RWPE1 (cell line): ENCODE measurements around the gene CATSPERB.
"Not testable (repeated sequence)": the region's sequence is repeated elsewhere in the genome, so short reads cannot be mapped to it uniquely, and the experiment has no call there.

ENCODE experiments used
- CTCF ChIA-PET: fragments of 350-600 bp; sonication (Branson Sonifier 250); formaldehyde crosslinking; extraction: SDS; loops from one replicate; lab custom pipeline; 2021; lab: Yijun Ruan, JAX
- POLR2A ChIA-PET: fragments of 400-600 bp; formaldehyde crosslinking; extraction: SDS; loops from one replicate; lab custom pipeline; 2020; ENCODE audit warnings: antibody characterized with exemption; ENCODE audit not compliant: low non-redundant PET; lab: Yijun Ruan, JAX
- DNase-seq: peaks from one replicate; pipeline ENCODE4 v3.0.0; 2012; ENCODE audit warnings: low spot score
- H3K27ac ChIP-seq: fragments of 450-650 bp; 2 replicates; pipeline ENCODE4 v1.5.1; 2017
- CTCF ChIP-seq: fragments of 450-650 bp; conservative IDR thresholded peaks from 2 replicates; pipeline ENCODE4 v1.5.1; 2017; ENCODE audit warnings: low read depth, mild to moderate bottlenecking

CATSPERB gene

DNA sequence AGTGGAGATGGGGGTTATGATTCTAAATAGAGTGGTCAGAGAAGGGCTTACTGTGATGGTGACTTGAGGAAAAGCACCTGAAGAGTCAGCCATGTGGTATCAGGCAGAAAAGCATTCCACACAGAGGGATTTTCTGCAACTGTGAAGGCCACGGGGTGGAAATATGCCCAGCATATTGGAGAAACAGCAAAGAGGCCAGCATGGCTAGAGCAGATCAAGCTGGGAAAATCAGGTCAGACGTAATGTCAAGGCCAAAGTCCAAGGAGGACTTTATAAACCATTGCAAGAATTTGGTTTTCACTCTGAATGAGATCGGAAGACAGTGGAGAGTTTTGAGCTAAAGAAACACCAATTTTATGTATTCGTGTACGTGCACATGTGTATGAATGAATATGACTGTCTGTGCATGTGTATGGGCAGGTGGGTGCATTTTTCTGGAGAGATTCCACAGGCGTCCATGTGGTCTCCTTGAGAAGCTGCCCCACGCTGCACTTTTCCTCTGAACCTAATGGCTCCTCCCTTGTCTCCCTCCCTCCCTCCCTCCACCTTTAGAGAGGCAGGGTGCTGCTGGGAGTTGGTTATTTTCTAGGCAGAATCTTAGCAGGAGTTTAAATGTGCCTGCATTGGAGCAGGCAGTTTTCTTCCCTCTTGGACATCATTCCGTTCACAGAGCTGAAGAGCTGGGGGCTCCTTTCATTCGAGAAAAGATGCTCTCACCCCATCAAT lies 124.4 kb downstream of the CATSPERB start:
- DNase-seq: no peak
- no peak for TF ChIP-seq CTCF
- H3K27ac ChIP-seq: no peak overlapping the region
- ChIA-PET CTCF (interaction anchor here (0.5 to 0.8 kb wide), 2 partner anchors 42 to 284 kb away, joined by 3 read pairs; no protein-coding TSS in a partner anchor), POLR2A (no interaction called here)

GRCh38 chr14:91606851-91607250 lies 125.0 kb downstream of the CATSPERB start:
- no peak overlapping the region for H3K27ac ChIP-seq
- TF ChIP-seq CTCF: no peak
- CTCF ChIA-PET: no interaction called here
- POLR2A ChIA-PET: no interaction called here
- DNase-seq: peak; percentile 19

GRCh38 chr14:91604611-91605010 lies 127.3 kb downstream of the CATSPERB start:
- DNase-seq, CTCF ChIA-PET, POLR2A ChIA-PET, H3K27ac ChIP-seq: not testable (repeated sequence)

DNA sequence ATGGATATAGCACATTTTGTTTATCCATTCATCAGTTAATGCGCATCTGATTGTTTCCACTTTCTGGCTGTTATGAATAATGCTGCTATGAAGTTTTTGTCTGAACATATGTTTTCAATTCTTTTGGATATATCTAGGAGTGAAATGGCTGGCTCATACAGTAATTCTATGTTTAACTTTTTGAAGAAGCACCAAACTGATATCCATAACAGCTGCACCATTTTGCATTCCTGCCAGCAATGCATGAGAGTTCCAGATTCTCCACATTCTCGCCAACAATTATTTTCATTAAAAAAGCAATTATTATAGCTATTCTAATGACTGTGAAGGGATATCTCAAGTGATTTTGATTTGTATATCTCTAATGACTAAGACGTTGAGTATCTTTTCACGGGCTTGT lies 131.9 kb downstream of the CATSPERB start:
- DNase-seq: no peak
- no peak for TF ChIP-seq CTCF
- CTCF ChIA-PET: no interaction called here
- H3K27ac ChIP-seq: no peak overlapping the region
- POLR2A ChIA-PET: no interaction called here

GRCh38 chr14:91595736-91596135 lies 136.2 kb downstream of the CATSPERB start:
- TF ChIP-seq CTCF: no peak
- no peak for DNase-seq
- H3K27ac ChIP-seq: no peak overlapping the region
- ChIA-PET POLR2A (no interaction called here), CTCF (no interaction called here)

GRCh38 chr14:91593957-91594356 lies 137.9 kb downstream of the CATSPERB start:
- POLR2A ChIA-PET, H3K27ac ChIP-seq, CTCF ChIA-PET, DNase-seq: not testable (repeated sequence)

GRCh38 chr14:91586410-91586809 lies 145.5 kb downstream of the CATSPERB start:
- CTCF ChIA-PET: no interaction called here
- no peak overlapping the region for H3K27ac ChIP-seq

More at GRCh38 chr14:91586410-91586809, 145.5 kb downstream of the CATSPERB start:
- POLR2A ChIA-PET: no interaction called here
- no peak for TF ChIP-seq CTCF
- no peak for DNase-seq
